NCI-H82 treated with DMSO at 0.1 percent for 48 hours (cell line): Measurements from ENCODE around the gene FUOM.

ENCODE experiments used
- DNase-seq: peaks from one replicate; lab custom pipeline; 2025; ENCODE audit not compliant: unreplicated experiment; lab: John Stamatoyannopoulos, UW

FUOM gene, protein sequence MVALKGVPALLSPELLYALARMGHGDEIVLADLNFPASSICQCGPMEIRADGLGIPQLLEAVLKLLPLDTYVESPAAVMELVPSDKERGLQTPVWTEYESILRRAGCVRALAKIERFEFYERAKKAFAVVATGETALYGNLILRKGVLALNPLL

GRCh38 chr10:133357285-133358161 is at the start of gene FUOM:
Gene FUOM, minus strand, starts transcription at chr10:133358019. Its CDS starts 12 bp downstream, at chr10:133358007.
- no peak for DNase-seq

- no peak for DNase-seq
Measured at GRCh38 chr10:133405844-133406527, 48.2 kb upstream of the FUOM start.

DNA sequence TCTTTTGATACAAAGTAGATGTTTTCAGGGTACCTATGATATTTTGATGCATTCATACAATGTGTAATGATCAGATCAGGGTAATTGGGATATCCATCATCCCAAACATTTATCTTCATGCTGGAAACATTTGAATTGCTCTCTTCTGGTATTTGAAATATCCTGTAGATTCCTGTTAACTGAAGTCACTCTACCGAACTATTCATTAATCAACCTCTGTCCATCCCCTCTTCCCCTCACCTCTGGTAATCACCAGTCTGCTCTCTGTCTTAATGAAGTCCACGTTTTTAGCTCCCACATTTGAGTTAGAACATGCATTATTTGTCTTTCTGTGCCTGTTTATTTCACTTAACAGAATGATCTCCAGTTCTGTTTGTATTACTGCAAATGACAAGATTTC is 47.5 kb upstream of the FUOM start:
- DNase-seq: no peak

DNA sequence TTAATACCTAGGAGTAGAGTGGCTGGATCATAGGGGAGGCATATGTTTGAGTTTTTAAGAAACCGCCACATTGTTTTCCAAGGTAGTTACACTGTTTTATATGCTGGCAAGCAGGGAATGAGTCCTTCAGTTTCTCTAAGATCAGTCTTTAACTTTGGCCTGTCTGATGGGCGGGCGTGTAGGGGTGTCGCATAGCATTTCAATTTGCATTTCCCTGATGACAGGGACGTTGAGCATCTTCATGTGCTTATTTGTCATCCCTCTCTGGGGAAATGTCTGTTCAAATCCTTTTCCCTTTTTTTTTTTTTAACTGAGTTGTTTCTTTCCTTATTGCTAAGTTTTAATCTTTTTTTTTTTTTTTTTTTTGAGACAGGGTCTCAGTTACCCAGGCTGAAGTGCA is 46.0 kb upstream of the FUOM start:
- no peak for DNase-seq

- no peak for DNase-seq
Measured at GRCh38 chr10:133403359-133403758, 45.5 kb upstream of the FUOM start.

- no peak for DNase-seq
Measured at GRCh38 chr10:133401981-133402725, 44.3 kb upstream of the FUOM start.

- DNase-seq: no peak
Measured at GRCh38 chr10:133401500-133401899, 43.7 kb upstream of the FUOM start.

- no peak for DNase-seq
Measured at GRCh38 chr10:133400624-133401424, 43.0 kb upstream of the FUOM start.

GRCh38 chr10:133399123-133399601 is 41.3 kb upstream of the FUOM start:
- no peak for DNase-seq

- DNase-seq: no peak
Measured at GRCh38 chr10:133397938-133398337, 40.1 kb upstream of the FUOM start.

DNA sequence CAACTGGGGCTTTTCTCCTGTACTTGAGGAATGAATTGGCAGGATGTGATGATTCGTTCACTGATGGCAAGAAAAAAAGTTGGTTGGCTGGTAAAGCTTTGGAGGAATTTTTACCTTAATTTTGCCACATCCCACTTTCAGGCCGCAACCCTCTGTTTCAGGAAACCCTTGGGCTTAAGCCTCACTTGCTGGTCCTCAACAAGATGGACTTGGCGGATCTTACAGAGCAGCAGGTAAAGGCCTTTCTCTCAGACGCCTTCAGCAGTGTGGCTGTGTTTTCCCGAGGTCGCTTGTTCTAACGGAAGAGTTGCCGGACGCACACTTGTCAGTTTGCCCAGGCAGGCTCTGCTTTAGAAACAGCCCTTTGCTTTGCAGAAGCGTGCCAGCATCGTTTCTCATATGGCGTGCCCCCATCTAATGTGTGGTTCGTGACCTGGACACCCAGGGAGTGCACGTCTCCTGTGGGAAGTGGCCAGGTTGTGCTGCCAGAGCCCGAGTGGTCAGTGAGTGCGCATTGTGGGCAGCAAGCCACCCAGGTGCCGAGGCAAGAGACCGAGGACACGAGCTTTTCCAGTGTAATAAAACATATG is 38.3 kb upstream of the FUOM start:
- DNase-seq: no peak

GRCh38 chr10:133394801-133395221 is 37.0 kb upstream of the FUOM start:
- DNase-seq: no peak

DNA sequence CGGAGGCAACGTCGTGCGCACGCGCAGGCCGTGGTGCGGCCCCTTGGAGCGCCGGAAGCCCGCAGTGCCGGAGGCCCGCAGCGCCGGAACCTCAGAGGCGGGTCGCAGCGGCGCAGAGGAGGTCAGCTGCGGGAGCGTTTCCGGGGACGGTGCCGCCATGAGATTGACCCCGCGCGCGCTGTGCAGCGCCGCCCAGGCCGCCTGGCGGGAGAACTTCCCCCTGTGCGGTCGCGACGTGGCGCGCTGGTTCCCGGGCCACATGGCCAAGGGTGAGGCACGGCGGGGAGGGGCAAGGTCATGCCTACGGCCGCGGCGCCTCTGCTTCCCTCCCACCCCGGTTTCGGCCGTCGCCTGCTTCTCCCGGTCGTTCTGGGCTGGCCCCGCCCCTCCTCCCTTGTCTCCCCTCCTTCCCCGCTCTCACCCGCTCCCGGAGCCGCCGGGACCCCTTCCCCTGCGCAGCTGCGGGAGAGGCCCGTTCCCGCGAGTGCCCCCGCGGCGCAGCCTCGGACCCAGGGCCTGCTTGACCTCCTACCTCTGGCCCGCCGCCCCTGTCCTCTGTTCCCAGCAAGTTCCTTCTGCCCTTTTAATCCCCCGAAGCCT is 36.3 kb upstream of the FUOM start, which contains the start of gene MTG1:
TSS of gene MTG1 (plus strand) at position 94 of the 600 bp plus-strand sequence. CDS start at position 158, 64 bp downstream.
- DNase-seq: peak; percentile 61

DNA sequence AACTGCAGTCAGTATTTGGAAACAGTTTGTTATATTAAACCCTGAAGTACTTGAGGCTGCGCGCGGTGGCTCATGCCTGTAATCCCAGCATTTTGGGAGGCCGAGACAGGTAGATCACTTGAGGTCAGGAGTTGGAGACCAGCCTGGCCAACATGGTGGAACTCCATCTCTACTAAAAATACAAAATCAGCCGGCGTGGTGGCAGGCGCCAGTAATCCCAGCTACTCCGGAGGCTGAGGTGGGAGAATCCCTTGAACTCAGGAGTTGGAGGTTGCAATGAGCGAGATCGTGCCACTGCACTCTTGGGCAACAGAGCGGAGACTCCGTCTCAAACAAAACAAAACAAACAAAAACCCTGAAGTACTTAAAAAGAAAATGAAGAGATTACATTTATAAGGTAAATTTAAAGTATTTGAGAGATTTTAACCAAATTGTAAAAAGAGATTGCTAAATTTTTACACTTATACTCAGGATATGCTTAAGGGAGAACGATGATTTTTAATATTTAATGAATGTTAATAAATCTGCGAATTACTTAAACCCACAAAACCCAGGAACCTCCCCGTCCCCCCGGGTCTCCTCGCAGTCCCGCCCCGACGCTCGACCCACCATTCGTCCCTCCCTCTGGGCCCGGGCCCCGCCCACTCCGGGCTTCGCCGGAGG is 35.7 kb upstream of the FUOM start:
- DNase-seq: no peak

DNA sequence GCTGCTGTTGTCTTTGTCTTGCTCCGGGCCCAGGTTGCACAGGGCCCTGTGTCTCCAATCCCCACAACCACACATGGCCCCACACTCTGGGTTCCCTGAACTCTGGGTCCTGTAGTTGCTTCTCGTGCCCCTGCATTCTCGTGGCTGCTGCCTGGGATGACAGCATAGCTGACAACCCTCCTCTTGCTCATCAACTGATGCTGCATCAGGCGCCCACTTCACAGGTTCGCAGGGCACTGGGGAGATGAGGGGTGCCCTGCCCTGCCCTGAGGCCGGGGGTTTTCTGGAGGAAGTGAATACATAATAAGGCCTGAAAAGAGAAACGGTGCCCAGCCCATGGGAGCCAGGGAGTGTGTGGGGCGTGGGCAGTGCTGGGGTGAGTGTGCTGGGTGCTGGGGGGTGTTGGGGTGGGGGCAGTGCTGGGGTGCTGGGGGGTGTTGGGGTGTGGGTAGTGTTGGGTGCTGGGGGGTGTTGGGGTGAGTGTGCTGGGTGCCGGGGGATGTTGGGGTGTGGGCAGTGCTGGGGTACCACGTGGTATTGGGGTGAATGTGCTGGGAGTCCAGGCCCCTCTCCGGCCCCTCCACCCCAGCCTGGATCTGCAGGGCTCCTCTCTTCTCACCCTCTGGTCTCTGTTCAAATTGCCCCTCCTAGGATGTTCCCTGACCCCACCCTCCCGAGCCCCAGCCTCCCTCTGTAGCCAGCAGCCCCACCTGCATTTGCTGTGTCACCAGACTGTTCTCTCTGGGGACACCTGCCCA is 34.1 kb upstream of the FUOM start:
- DNase-seq: no peak

DNA sequence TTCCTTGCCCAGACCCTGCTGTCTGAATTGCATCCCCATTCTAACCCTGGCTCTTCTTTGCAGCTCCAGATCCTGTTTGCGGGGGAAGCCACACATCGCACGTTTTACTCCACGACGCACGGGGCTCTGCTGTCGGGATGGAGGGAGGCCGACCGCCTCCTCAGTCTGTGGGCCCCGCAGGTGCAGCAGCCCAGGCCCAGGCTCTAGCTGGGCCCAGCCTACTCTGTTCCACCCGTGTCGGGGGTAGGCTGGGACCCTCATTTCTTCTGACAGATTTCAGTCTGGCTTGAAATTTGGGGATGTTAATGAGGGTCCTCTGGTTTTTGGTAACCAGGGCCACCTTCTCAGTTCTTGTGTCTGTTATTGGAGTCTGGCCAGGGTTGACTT is 33.4 kb upstream of the FUOM start:
- DNase-seq: no peak

- DNase-seq: no peak
Measured at GRCh38 chr10:133390597-133391248, 32.9 kb upstream of the FUOM start.
